GM18858 (cell line): ENCODE results near the gene OXER1.

ENCODE experiments used
- ATAC-seq: cut with Tn5 transposase; IDR thresholded peaks from one replicate; pipeline ENCODE4 v1.9.1; 2021; ENCODE audit not compliant: unreplicated experiment

OXER1 gene

DNA sequence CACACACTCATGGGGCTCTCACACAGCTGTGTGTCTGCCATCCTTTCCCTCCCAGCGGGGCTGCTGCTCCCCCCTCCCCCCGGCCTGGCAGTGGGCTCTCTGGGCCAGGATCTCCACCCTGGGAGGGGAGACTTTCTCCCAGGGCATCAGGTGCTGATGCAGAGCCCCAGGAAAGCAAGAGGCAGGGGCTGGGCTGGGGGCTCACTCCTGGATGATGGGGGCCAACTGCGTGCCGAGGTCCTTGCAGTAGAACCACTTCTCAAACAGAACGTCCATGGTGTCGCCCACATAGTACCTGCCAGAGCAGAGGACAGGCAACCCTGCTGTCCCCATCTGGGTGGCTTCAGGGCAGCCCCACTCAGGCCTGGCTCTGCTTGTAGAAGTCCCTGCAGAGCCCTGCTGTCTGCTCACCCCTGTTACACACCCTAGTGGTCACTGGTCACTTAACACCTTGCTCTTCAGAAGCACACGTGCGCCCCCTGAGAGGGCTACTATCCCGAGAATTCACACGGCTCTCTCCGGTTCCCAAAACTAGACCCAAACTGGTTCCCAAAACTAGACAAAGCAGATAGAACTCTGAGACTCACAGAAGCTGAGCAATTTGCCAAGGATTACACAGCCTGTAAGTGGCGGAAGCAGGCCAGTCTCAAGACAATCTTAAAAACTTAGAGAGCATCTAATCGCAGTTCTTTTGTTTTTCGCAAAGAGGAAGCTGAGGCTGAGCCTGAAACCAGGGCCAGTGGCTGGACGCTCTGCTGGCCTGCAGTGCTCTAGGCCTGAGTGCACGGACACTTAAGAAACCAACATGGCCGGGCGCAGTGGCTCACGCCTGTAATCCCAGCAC lies 6.6 kb upstream of the OXER1 start:
- no peak for ATAC-seq

DNA sequence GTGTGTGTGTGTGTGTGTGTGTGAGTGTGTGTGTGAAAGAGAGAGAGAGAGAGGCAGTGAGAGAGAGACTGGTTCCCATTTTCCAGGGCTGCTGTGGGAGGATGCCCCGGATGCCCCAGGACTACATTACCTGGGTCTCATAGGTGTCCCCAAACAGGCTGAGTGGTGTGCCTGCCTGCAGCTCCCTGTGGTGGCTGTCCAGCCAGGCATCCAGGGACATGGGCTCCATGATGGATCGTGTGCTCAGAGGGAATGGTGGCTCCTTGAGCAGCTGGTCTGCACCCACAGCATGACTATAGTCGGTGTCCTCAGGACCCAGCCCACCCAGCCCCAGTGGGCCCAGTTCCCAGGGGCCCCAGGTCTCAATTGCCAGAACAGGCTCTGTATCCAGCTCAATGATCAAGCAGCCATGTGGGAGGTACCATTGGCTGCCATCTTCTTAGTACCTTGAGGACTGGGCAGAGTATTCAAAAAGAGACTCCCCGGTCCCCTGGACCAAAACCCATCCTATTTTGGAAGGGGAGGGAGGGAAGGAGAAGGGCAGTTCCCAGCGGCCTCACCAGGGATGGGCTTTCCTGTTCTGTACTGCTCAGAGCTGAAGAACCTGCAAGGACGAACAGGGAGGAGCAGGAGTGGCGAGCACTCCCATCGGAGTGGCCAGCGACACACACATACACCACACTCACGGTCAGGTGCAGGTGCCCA lies 5.8 kb upstream of the OXER1 start:
- no peak for ATAC-seq

DNA sequence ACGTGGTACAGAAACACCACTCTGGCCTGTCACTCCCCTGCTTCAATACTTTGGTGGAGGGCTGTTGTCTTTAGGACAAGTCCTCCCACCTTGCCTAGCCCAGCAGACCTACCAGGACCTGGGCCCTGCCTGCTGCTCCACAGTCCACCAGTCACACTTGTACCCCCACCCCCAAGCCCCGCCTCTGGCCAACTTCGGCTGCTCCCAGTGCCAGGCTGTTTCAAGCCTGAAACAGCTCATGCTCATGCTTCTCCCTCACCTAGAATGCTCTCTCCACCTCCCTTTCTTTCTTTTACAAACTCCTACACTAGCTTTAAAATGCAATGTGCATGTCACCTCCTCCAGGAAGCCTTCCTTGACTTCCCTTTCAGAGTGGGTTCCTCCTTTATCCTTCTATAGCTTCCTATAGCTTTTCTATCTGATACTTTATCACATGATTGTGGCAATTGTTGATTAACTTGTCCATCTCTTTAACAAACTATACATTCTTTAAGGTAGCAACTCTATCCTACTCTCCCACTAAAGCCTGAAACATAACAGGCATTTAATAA lies 4.8 kb upstream of the OXER1 start:
- no peak for ATAC-seq

DNA sequence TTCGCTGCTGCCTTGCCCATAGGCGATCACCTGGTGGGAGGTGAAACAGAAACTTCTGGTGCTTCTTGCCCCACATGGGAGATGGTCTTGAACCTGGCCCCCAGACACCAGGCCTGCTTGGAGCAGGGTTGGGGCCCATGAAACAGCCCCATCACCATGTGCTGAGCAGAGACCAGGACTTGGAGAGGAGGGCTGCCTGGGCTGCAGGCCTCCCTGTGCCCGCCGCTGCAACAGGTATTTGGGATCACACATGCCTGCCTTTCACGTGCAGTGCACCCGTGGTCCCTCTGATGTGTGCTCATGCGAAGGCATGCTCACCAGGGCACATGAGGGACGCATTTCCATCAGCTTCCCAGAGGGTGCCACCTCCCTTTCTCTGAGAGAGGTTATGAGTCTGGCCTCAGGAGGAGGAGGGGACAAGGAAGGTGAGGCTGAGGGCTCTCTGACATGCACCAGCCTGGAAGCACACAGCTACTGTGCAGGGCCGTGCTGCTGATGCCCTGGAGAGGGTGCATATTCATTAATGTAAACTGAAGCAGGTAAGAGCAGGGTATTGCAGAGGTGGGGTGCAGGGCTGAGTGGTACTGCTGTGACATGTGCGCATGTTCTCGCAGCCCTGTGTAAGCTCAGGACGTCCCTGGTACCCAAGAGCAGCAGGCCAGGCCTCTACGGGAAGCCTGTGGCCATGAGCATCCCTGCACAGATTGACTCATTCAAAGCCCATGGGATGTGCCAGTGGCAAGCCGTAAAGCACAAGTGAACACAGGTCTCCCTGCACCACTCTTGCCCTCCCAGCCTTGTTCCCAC lies 4.2 kb upstream of the OXER1 start:
- no peak for ATAC-seq

DNA sequence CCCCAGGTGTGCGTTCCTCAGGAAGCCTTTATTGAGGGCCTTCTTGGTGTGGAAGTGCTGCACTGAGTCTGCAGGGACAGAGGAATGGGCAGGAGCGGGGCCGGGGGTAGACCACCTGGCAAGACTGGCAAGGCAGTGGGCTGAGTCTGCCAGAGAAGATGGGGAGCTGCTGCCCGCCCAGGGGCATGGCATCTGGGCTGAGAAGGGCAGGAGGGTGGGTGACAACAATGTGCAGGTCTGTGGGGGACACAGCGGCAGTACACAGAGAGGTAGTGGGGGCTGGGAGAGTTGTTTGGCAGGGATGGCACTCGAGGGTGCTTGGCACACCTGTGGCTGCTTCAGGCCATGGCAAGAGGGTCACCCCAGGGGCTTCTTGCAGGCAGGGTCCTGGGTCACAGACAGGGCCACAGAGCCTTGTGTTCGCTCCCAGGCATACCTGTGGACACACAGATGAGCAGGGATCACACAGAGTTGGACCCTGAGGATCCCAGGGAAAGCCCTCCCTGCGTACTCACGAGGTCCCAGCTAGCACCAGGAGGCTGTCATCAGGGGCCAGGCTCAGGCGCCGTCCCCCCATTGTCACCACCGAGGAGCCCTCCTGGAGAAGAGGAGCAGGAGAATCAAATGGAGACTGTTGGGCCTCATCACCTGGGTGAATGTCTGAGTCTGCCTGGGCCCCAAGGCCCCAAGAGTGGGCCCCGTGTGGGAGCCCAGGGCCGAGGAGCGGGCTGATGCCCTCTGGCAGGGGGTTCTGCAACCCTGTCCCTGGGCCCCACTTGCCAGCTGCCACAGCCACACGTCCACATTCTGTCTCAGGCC lies 3.4 kb upstream of the OXER1 start:
- ATAC-seq: no peak

DNA sequence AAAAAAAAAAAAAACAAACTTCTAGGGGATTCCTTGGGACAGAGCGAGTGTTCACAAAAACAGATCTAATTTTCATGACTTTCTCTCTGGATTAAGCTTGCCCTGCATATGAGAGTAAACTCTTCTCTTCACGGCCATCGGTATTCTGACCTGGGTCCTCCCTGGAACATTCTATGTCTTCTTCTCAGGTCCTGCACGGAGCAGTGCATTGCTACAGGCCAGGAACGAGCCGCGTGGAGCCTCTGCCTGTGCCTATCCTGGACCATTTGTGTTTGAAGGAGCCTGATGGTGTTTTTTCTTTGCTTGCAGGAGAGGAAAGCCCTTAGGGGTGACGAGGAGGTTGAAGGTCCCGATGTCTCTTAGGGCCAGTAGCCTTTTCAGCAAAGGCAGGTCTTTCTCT lies 1.8 kb upstream of the OXER1 start:
- ATAC-seq: no peak

DNA sequence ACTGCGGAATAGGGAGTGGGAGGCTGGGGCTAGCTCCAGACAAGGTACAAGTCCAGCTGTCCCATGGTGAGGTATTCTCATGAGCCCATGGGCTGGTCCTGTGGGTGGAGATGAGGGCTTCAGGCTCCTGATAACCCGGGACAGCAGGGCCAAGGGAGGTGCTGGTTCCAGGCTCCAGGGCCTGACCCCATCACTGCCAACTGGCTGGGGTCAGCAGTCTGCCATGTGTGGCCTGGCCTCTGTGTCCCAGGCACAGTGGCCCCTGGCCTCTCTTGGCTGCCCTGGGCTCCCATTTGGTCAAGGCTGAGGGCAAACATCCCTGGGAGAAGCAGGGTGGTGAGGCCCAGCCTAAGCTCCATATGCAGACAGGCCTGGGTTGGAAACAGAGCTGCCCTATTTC lies 966 bp upstream of the OXER1 start:
- no peak for ATAC-seq

DNA sequence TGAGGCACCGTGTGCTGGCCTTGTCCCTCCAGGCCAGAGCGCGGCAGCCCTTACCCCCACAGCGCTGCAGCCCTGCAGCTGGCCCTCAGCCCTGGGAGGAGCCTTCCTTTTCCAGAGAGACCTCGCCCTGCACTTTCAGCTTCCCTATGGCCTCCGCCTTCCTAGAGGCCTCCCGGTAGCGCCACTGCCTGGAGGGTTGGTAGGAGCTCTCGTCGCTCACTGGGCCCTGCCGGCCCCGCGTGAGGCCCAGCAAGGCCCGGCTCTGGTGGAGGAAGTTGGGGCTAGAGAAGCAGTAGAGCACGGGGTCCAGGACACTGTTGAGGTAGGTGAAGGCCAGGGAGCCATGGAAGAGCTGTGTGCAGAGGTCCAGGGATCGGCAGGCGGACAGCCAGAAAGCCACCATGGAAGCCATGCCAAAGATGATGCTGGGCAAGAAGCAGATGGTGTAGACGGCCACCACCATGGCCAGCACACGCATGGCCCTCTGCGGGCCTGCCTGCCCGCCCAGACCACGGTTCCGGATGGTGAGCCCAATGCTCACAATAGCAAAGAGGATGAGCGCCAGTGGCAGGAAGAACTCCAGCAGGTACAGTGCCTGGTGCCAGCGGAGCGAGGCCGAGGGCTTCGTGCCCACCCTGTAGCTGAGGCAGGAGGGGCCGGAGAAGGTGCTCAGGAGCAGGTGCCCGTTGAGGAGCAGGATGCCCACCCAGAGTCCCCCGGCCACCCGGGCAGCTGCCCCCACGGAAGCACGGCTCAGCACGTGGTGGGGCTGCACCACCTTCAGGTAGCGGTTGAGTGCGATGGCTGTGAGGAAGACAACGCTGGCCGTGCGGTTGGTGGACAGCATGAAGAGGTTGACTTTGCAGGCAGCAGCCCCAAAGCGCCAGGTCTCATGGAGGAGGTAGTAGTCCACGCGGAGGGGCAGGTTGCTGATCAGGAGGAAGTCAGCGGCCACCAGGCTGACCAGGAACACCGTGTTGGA lies 821 bp downstream of the OXER1 start:
- ATAC-seq: no peak

DNA sequence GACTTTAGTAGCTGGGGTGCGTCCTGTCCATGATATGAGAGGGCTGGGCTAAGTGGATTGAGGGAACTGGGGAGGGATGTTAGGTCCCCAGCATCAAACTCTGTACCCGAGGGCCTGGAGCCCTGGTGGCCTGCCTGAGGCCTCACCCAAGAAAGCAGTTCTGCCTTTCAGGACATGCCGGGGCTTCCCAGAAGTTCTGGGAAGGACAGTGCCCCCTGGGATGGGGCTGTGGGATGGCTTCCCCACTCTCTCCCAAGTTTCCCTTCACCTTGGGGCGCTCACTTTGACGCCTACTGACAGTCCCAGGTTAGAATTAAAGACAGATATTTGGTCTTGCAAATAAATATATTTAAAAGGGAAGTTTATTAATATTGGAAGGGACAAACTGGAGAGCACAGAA lies 1.8 kb downstream of the OXER1 start:
- no peak for ATAC-seq

DNA sequence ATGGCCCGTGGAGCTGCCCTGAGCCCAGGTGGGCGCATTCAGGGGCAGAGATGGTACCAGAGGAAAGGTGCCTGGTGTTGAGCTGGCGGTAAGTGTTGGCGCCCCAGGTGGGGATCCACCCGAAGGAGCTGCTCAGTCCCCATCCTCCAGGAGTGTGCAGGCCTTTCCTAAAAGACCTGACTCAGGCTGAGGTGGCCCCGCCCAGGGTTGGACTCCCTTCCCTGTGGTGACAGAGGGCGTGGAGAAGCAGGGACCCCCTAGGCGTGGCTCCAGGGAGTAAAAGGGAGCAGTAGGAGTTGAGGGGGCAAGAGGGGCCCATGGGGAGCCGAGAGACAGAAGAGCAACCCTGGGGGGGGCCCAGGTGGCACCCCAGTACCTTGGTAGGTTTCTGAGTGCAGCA lies 2.4 kb downstream of the OXER1 start:
- ATAC-seq: no peak

DNA sequence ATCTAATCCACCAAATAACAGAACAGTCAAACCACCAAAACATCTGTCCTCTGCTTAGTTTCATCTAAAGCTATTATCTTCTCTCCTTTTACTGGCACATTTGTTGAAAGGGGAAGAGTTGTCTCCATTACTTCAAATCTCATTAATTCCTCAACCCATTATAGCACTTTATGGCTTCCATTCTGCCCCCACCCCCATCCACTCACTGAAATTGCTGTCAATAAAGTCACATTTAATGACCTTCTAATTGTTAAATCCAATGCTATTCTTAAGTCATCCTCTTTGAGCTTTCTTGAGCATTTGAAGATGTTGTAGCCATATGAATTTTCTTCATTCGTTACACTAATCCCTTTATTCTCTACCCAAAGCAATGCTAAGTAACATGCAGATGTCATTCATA lies 5.2 kb downstream of the OXER1 start:
- no peak for ATAC-seq

DNA sequence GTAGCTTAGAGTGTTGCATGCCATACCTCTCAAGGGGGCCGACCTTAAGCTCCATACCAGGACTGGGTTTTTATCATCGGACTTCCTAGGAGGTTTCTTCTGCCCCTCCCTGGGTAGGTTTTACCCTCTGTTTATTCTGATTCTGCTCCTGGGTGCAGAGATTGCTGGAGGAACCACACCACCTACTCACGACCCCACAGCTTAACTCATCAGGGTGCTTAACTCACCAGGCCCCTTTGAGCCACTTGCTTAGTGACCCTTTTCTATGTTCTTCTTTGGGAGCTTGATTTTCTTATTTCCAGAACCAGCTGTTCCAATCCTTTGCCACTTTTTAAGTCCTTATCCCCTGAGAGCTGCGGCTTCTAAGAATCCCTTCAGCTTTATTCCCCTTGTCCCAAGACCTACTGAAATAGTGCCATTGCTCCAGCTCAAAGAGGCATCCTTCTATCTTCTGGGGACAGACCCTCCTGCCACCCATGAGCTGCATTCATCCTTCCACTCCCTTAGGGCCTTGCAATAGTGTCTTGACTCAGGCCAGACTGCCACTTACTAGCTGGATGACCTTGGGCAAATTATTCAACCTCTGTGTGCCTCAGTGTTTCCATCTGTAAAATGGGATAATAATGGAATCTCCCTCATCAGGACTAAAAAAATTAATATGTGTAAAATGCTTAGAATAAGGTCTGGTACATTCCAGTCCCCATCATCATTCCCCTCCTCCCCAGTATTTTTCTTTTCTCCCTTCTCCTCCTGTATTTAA lies 5.8 kb downstream of the OXER1 start:
- no peak for ATAC-seq

DNA sequence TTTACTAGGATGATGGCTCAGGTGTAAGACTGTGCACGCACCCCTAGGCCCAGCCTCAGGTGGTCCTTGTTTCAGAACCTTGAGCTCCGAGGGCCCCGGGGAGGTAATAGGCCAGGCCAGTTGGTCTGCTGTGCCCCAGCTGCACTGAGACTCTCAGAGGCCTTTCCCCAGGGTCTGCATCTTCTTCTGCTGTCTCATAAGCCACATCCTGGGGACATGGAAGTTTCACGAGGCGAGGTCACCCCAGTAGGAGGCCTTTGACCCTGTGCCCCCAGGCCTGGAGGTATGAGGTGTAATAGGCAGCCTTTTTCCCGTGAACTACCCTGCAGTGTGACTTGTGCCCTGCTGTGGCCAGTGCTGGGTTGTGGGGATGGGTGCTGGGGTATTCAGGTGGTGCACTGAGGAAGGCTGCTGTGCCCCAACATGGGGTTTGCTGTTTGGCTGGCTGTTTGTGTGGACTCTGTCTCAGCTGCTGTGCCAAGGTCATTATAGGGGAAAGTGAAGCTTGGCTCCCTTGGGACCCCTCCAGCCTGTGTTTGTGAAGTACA lies 6.9 kb downstream of the OXER1 start:
- ATAC-seq: no peak

DNA sequence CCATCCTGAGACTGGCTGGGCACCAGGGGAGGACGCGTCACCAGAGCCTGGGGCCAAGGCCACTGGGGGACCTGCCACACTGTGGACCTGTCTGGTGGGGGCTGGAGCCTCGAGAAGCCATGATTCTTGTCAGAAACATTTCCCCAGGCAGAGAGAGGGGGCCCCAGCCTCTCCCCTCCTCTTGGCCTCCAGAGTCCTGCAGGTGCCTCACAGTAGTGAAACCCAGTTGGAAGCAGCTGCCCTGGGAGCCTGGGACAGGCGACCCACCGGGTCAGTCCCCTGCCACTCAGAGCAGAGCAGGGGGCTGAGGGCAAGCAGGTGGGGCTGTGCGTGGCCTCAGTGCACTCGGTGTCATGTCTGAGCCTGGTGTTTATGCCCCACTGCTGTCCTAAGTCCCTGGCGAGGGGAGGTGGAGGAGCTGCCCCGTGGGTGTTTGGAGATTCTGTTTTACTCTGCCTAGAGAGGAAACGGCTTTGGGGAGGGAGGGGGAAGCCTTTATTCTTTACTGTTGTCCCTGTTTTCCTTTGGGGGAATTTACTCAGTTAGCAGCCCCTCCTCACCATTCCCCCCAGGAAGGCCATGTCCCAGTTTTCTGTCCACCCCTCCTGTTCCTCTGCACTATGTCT lies 7.7 kb downstream of the OXER1 start:
- ATAC-seq: no peak

DNA sequence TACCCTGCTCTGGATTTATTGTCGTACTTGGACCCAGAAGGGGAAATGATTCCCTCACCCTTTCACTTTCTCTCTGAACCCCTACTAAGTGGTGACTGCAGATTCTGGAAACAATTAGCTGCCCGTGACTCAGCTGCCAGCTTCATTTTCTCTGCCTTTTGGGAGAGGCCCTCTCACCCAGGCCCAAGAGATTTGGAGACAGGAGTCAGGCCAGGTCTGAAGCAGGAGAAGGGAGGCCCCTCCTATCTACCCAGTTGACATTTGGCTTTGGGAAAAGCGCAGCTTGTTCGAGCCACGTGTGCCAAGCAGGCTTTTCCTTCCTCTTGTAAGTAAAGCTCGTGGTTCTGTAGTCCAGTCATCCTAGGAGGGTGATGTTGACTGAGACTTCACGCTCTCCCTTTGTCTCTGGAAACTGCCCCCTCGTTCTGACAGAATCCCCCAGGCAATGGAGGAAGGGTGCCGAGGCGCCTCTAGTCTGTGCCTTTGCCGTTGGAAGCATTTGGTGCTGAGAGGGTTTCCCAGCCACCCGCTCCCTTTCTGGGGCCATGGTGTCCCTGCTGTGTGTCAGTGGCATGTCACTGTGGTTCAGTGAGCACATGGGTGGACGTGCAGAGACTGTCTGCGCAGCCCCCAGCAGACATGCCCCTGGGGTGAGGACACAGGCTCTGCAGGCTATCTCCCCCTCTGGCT lies 8.6 kb downstream of the OXER1 start:
- ATAC-seq: no peak

DNA sequence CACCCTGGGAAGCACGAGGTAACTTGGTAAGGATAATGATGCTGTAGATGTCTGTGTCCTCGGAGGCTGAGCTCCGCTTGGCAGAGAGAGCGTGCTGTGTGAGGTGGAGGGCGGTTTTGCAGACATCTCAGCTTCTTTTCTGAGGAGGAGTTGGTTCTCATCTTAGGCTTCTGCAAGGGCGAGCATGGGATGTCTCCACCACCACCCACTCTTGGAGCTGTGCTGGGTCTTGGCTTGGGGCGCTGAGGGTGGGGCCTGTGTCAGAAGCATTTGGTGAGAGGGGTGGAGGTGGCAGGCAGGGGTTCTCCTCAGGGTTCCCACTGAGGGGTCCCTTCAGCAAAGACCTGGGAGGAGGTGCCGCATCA lies 9.2 kb downstream of the OXER1 start:
- ATAC-seq: no peak

DNA sequence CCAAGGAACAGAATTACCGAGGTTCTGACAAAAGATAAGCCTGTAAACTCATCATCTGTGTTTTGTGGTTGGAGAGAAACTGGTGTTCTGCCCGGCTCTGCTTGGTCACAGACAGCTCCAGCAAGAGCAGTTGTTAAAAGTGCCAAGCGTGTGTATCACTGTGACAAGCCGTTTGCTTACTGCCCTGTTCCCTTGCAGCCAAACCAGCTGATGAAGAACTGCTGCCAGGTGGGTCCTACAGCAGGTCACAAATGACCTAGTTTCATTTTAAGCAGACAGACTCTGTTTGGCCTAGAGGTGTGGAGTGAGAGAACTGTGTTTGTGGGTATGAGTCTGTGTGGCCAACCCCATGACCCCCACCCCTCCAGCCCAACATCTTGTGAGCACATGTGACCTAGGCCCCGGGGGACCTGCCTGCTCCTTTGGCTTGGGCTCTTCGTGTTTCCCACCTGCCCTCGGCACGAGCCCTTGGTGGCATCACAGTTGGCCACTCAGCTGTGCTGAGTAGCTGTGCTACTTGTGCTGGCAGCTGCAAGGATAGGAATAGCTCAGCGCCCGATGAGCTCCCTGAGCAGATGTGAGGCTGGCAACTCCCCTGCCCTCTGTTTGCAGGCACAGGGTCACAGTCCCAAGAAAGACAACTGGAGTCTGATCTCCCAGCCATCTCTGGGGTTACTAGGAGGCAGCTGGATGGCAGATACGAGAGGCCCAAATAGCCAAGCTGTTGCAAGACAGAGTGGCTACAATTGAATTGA lies 9.7 kb downstream of the OXER1 start:
- ATAC-seq: peak; percentile 60
